ENCODE results near the gene TMEM82.
A peak's percentile ranks its signal among the peaks of the same experiment; 100 is the strongest.

Gene TMEM82

DNA sequence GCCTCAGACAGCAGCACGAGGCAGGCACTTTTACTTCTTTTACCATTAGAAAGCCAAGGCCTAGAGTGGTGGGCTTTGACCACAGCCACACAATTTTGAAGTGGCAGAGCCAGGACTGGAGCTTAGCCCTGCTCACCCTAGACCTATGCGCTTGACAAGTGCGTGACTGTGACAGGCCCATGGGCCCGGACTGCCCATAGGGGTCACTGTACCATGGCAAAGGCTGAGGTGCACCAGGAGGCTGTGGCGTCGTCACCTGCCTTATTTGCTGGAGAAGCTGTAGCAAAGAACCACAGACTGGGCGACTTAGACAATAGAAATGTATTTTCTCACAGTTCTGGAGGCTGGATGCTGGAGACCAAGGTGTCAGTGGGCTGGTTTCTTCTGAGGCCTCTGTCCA, 2.6 kb upstream of the TMEM82 start:
- Histone ChIP-seq H3K4me1 (peaks cover 30% of the 10 kb centered on the region), H3K9ac (no peak overlapping the region)
- no peak for TF ChIP-seq Cebpa-rat (IDR thresholded peaks at IDR 0.05)

GRCh38 chr1:15740924-15741850, 1.1 kb upstream of the TMEM82 start:
- Histone ChIP-seq H3K4me1 (peaks cover 30% of the 10 kb centered on the region), H3K4me3 (no peak overlapping the region), H3K27me3 (no peaks in the 10 kb centered on the region), H3K27ac (no peak overlapping the region), H3K9ac (no peak overlapping the region), H3K36me3 (no peaks in the 10 kb centered on the region), H3K4me2 (no peak overlapping the region), H3K9me3 (no peaks in the 10 kb centered on the region), H4K20me1 (no peaks in the 10 kb centered on the region)
- TF ChIP-seq Cebpa-rat (IDR thresholded peaks at IDR 0.05): no peak

More for the DNA sequence above, 2.6 kb upstream of the TMEM82 start:
- no peaks in the 10 kb centered on the region for H3K9me3 ChIP-seq
- no peak overlapping the region for H3K4me2 ChIP-seq
- peaks cover 7% of the 10 kb centered on the region; the same call in 1 of the 2 replicates for H3K36me3 ChIP-seq
- H3K27ac ChIP-seq: no peak overlapping the region
- H3K27me3 ChIP-seq: no peaks in the 10 kb centered on the region
- H4K20me1 ChIP-seq: 0 out of 2 replicates have a peak, but pooled peaks cover 4% of the 10 kb centered on the region
- H3K4me3 ChIP-seq: no peak overlapping the region

GRCh38 chr1:15744122-15744679, 1.9 kb downstream of the TMEM82 start:
- Histone ChIP-seq H3K4me1 (peaks cover 17% of the 10 kb centered on the region), H3K4me2 (peak overlapping the region; percentile 59), H4K20me1 (no peaks in the 10 kb centered on the region), H3K9me3 (no peaks in the 10 kb centered on the region), H3K27ac (no peak overlapping the region), H3K36me3 (no peaks in the 10 kb centered on the region), H3K27me3 (no peaks in the 10 kb centered on the region), H3K4me3 (no peak overlapping the region), H3K9ac (no peak overlapping the region)
- no peak for TF ChIP-seq Cebpa-rat (IDR thresholded peaks at IDR 0.05)

- H3K27me3 ChIP-seq: no peaks in the 10 kb centered on the region
- no peak overlapping the region for H3K4me3 ChIP-seq
- H3K36me3 ChIP-seq: no peaks in the 10 kb centered on the region
- H3K9ac ChIP-seq: no peak overlapping the region
- no peaks in the 10 kb centered on the region for H4K20me1 ChIP-seq
- no peak overlapping the region for H3K27ac ChIP-seq
- no peak for TF ChIP-seq Cebpa-rat (IDR thresholded peaks at IDR 0.05)
- no peak overlapping the region for H3K4me2 ChIP-seq
- peaks cover 17% of the 10 kb centered on the region for H3K4me1 ChIP-seq
- no peaks in the 10 kb centered on the region for H3K9me3 ChIP-seq
Measured at GRCh38 chr1:15747378-15747777, 5.1 kb downstream of the TMEM82 start.

GRCh38 chr1:15748264-15748663, 6.0 kb downstream of the TMEM82 start:
- TF ChIP-seq Cebpa-rat (IDR thresholded peaks at IDR 0.05): no peak

GRCh38 chr1:15748690-15749398, 6.5 kb downstream of the TMEM82 start:
- H3K9ac ChIP-seq: no peak overlapping the region
- H3K9me3 ChIP-seq: no peaks in the 10 kb centered on the region
- H3K4me3 ChIP-seq: no peak overlapping the region
- H3K4me1 ChIP-seq: peaks cover 6% of the 10 kb centered on the region
- no peaks in the 10 kb centered on the region for H3K36me3 ChIP-seq
- H3K27me3 ChIP-seq: no peaks in the 10 kb centered on the region
- H4K20me1 ChIP-seq: no peaks in the 10 kb centered on the region
- no peak overlapping the region for H3K4me2 ChIP-seq
- H3K27ac ChIP-seq: no peak overlapping the region
- no peak for TF ChIP-seq Cebpa-rat (IDR thresholded peaks at IDR 0.05)

More at GRCh38 chr1:15748264-15748663, 6.0 kb downstream of the TMEM82 start:
- H3K36me3 ChIP-seq: no peaks in the 10 kb centered on the region
- H3K27me3 ChIP-seq: no peaks in the 10 kb centered on the region
- H4K20me1 ChIP-seq: no peaks in the 10 kb centered on the region
- H3K9me3 ChIP-seq: no peaks in the 10 kb centered on the region
- H3K27ac ChIP-seq: no peak overlapping the region
- peaks cover 11% of the 10 kb centered on the region for H3K4me1 ChIP-seq
- H3K9ac ChIP-seq: no peak overlapping the region
- no peak overlapping the region for H3K4me3 ChIP-seq
- no peak overlapping the region for H3K4me2 ChIP-seq

- Histone ChIP-seq H3K4me2 (no peak overlapping the region), H4K20me1 (no peaks in the 10 kb centered on the region), H3K9ac (no peak overlapping the region), H3K27me3 (no peaks in the 10 kb centered on the region), H3K9me3 (no peaks in the 10 kb centered on the region), H3K27ac (no peak overlapping the region), H3K4me3 (no peak overlapping the region), H3K4me1 (no peaks in the 10 kb centered on the region), H3K36me3 (no peaks in the 10 kb centered on the region)
- no peak for TF ChIP-seq Cebpa-rat (IDR thresholded peaks at IDR 0.05)
Measured at GRCh38 chr1:15749399-15750291, 7.3 kb downstream of the TMEM82 start.

DNA sequence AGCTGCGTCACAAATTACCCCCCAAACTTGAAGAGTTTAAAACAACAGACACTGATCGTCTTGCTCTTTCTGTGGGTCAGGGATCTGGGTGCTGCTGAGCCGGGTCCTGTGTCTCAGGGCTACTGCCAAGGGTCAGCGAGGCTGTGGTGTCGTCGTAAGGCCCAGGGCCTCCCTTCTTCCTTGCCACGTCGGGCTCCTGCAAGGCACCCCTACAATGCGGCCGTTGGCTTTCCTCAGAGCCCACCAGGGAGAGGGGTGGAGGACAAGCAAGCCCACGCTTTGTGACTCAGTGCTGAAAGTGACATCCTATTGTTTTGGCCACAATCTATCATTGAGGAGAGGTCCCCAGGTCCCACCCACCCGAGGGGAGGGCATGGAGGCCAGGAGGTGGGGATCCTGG, 8.6 kb downstream of the TMEM82 start:
- H4K20me1 ChIP-seq: no peaks in the 10 kb centered on the region

GRCh38 chr1:15751717-15752116, 9.4 kb downstream of the TMEM82 start:
- H3K9me3 ChIP-seq: no peaks in the 10 kb centered on the region
- H3K4me2 ChIP-seq: no peak overlapping the region
- no peak overlapping the region for H3K4me3 ChIP-seq
- peaks cover 8% of the 10 kb centered on the region for H3K4me1 ChIP-seq
- H3K36me3 ChIP-seq: no peaks in the 10 kb centered on the region
- H4K20me1 ChIP-seq: peaks cover 5% of the 10 kb centered on the region; the same call in 1 of the 2 replicates
- H3K27me3 ChIP-seq: peaks cover 19% of the 10 kb centered on the region
- TF ChIP-seq Cebpa-rat (IDR thresholded peaks at IDR 0.05): no peak
- H3K27ac ChIP-seq: no peak overlapping the region
- H3K9ac ChIP-seq: no peak overlapping the region

More for the DNA sequence above, 8.6 kb downstream of the TMEM82 start:
- Histone ChIP-seq H3K4me3 (no peak overlapping the region), H3K27me3 (peaks cover 11% of the 10 kb centered on the region), H3K36me3 (no peaks in the 10 kb centered on the region), H3K4me2 (no peak overlapping the region), H3K27ac (no peak overlapping the region), H3K9me3 (no peaks in the 10 kb centered on the region), H3K4me1 (no peaks in the 10 kb centered on the region), H3K9ac (no peak overlapping the region)
- no peak for TF ChIP-seq Cebpa-rat (IDR thresholded peaks at IDR 0.05)

Measured in BLaER1 (cell line).